ENCODE measurements around the gene RNU6-1. TPM values are rescaled to one million over a fixed set of nuclear protein-coding genes. Genes with fewer than 3 reads are reported as not detected.

The RNU6-1 gene
- total RNA-seq, 1 experiment from 2014 or later: not detected

DNA sequence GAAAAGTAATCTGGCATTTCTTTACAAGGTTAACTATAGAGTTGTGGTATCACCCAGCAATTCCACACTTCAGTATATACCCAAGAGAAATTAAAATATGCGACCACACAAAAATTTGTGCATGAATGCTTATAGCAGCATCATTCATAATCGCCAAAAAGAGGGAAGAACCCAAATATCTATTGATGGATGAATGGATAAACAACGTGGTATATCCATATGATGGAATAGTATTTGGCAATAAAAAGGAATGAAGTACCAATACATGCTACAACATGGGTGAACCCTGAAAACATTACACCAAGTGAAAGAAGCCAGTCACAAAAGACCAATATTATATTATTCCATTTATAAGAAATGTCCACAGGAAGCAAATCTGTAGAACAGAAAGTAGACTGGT is 23.2 kb downstream of the RNU6-1 start:
- H3K4me3 Mint-ChIP-seq (ENCODE audit: low read depth, unreplicated experiment): no peak overlapping the region
- intact Hi-C loops (cut with micrococcal nuclease; ENCODE audit: unreplicated experiment): no loop called here
- H3K36me3 Mint-ChIP-seq (ENCODE audit: insufficient read depth, unreplicated experiment): peaks cover 8% of the 10 kb centered on the region
- TF ChIP-seq, protein P1, sequence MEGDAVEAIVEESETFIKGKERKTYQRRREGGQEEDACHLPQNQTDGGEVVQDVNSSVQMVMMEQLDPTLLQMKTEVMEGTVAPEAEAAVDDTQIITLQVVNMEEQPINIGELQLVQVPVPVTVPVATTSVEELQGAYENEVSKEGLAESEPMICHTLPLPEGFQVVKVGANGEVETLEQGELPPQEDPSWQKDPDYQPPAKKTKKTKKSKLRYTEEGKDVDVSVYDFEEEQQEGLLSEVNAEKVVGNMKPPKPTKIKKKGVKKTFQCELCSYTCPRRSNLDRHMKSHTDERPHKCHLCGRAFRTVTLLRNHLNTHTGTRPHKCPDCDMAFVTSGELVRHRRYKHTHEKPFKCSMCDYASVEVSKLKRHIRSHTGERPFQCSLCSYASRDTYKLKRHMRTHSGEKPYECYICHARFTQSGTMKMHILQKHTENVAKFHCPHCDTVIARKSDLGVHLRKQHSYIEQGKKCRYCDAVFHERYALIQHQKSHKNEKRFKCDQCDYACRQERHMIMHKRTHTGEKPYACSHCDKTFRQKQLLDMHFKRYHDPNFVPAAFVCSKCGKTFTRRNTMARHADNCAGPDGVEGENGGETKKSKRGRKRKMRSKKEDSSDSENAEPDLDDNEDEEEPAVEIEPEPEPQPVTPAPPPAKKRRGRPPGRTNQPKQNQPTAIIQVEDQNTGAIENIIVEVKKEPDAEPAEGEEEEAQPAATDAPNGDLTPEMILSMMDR (IDR thresholded peaks at IDR 0.05; ENCODE audit: unreplicated experiment): no peak
- CTCF ChIA-PET: no interaction called here
- H3K27ac Mint-ChIP-seq (ENCODE audit: unreplicated experiment): no peak overlapping the region
- H3K9me3 Mint-ChIP-seq (ENCODE audit: low read depth, unreplicated experiment): no peaks in the 10 kb centered on the region
- BruUV-seq (replicated peaks): no TSS peak
- H3K27me3 Mint-ChIP-seq (ENCODE audit: unreplicated experiment): peaks cover 58% of the 10 kb centered on the region
- no peaks in the 10 kb centered on the region for H3K4me1 Mint-ChIP-seq (ENCODE audit: low read depth, unreplicated experiment)
- DNase-seq: no peak

DNA sequence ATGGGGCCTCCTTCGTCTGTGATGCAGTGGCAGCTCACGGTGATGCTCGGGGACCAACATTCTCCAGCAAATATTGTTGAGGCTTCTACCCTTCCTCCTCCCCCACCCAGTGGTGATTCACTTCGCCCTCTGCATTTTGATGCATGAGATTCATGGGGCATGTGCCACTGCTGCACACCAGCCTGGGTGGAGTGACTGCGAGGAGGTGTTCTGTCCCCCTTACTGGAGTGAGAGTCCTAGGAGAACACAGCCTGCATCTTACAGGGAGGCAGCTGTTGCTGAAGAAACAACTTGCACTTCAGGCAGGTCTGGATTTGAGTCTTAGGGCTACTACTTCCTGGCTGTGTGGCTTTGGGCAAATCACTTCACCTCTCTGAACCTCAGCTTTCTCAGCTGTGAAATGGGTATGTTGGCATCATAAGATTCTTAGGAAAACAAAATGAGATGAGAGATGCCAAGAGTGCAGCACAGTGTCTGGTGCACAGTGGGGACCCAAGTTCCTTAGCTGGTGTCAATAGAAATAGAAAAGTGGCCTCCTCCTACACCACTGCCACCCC is 24.7 kb downstream of the RNU6-1 start:
- intact Hi-C loops (cut with micrococcal nuclease; ENCODE audit: unreplicated experiment): no loop called here
- peaks cover 42% of the 10 kb centered on the region for H3K27me3 Mint-ChIP-seq (ENCODE audit: unreplicated experiment)
- no peaks in the 10 kb centered on the region for H3K9me3 Mint-ChIP-seq (ENCODE audit: low read depth, unreplicated experiment)
- TF ChIP-seq, protein P1 (IDR thresholded peaks at IDR 0.05; ENCODE audit: unreplicated experiment): no peak
- no peak for DNase-seq
- BruUV-seq (replicated peaks): no TSS peak
- CTCF ChIA-PET: interaction anchor here (0.5 to 0.6 kb wide), 2 partner anchors 26 to 216 kb away, joined by 3 read pairs; no protein-coding TSS in a partner anchor
- no peak overlapping the region for H3K4me3 Mint-ChIP-seq (ENCODE audit: low read depth, unreplicated experiment)
- H3K4me1 Mint-ChIP-seq (ENCODE audit: low read depth, unreplicated experiment): no peaks in the 10 kb centered on the region
- peaks cover 5% of the 10 kb centered on the region for H3K36me3 Mint-ChIP-seq (ENCODE audit: insufficient read depth, unreplicated experiment)
- no peak overlapping the region for H3K27ac Mint-ChIP-seq (ENCODE audit: unreplicated experiment)

DNA sequence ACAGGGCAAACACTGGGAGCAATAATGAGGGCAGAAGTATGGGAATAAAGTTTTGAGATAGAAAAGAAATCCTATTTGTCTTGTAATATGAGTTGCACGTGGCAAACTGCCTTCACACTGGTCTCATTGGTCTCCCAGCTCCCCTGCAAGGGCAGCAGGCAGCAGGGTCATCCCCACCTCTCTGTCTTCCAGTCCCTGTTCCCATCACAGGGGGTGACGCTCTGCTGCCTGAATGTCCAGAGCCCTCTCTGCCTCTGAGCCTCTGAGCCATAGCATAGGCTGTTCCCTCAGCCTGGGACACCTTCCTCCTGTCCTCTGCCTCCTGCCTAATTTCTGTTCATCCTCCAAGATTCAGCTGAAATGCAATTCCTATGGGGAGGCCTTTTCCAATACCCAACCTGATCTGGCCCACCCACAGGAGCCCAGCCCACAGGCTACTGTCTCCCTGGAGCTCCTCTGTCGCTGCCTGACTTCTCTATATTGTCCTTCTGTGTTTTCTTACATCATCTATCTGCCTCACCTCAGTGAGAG is 26.7 kb downstream of the RNU6-1 start:
- peaks cover 23% of the 10 kb centered on the region for H3K27me3 Mint-ChIP-seq (ENCODE audit: unreplicated experiment)
- H3K36me3 Mint-ChIP-seq (ENCODE audit: insufficient read depth, unreplicated experiment): peaks cover 5% of the 10 kb centered on the region
- intact Hi-C loops (cut with micrococcal nuclease; ENCODE audit: unreplicated experiment): no loop called here
- H3K4me1 Mint-ChIP-seq (ENCODE audit: low read depth, unreplicated experiment): no peaks in the 10 kb centered on the region
- H3K9me3 Mint-ChIP-seq (ENCODE audit: low read depth, unreplicated experiment): no peaks in the 10 kb centered on the region
- CTCF ChIA-PET: no interaction called here
- H3K4me3 Mint-ChIP-seq (ENCODE audit: low read depth, unreplicated experiment): no peak overlapping the region
- no peak for DNase-seq
- no peak overlapping the region for H3K27ac Mint-ChIP-seq (ENCODE audit: unreplicated experiment)
- TF ChIP-seq, protein P1 (IDR thresholded peaks at IDR 0.05; ENCODE audit: unreplicated experiment): no peak
- no TSS peak for BruUV-seq (replicated peaks)

DNA sequence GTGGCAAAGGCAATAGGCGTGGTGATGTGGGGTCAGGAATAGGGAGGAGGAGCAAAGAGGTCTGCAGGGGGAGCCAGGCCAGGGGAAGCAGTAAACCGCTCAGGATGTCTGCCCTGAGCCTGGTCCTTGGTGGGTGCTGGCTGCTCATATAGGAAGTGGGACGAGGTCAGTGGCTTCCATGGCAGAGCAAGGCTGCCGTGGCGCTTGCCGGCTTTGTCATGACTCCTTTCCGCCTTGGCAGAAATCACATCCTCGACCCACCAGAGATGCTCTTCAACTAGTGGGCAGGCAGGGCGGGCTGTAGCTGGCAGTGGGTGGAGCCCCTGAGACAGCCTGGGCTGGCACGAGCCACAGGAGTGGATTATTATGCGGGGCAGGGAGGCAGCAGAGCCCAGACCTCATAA is 27.6 kb downstream of the RNU6-1 start:
- intact Hi-C loops (cut with micrococcal nuclease; ENCODE audit: unreplicated experiment): no loop called here
- DNase-seq: no peak
- Mint-ChIP-seq H3K36me3 (ENCODE audit: insufficient read depth, unreplicated experiment) (peaks cover 5% of the 10 kb centered on the region), H3K27me3 (ENCODE audit: unreplicated experiment) (peaks cover 14% of the 10 kb centered on the region), H3K4me1 (ENCODE audit: low read depth, unreplicated experiment) (no peaks in the 10 kb centered on the region), H3K9me3 (ENCODE audit: low read depth, unreplicated experiment) (no peaks in the 10 kb centered on the region), H3K27ac (ENCODE audit: unreplicated experiment) (no peak overlapping the region), H3K4me3 (ENCODE audit: low read depth, unreplicated experiment) (no peak overlapping the region)
- TF ChIP-seq, protein P1 (IDR thresholded peaks at IDR 0.05; ENCODE audit: unreplicated experiment): no peak
- CTCF ChIA-PET: no interaction called here
- no TSS peak for BruUV-seq (replicated peaks)

All from Calu3 (cell line).